Uterus (tissue), 2 donors: ENCODE data around the gene CNTNAP5.

Experiments
- CTCF ChIP-seq, 4 experiments: fragments of 200-600 bp in 2 of 4; fragments of 450-650 bp in 2 of 4; sonication (generic) in 2 of 4; IDR thresholded peaks; one replicate each; pipeline ENCODE4 v1.5.1; 2016 to 2019; ENCODE audit warnings: antibody characterized with exemption in 4 of 4, mild to moderate bottlenecking in 2 of 4, moderate library complexity in 1 of 4
- POLR2A ChIP-seq, 2 donors: fragments of 450-650 bp; IDR thresholded peaks; one replicate each; pipeline ENCODE4 v1.6.1; 2016; ENCODE audit warnings: antibody characterized with exemption in 2 of 2, mild to moderate bottlenecking in 1 of 2, moderate library complexity in 1 of 2

GRCh38 chr2:124678043-124678442, 653.0 kb downstream of the CNTNAP5 start:
- TF ChIP-seq CTCF (IDR thresholded peaks at IDR 0.05) (no peak), POLR2A (IDR thresholded peaks at IDR 0.05) (no peak)
